GM23338 (cell line): ENCODE data around the gene PVALB. TPM values are rescaled to one million over a fixed set of nuclear protein-coding genes. Genes with fewer than 3 reads are reported as not detected.
A peak's percentile ranks its signal among the peaks of the same experiment; 100 is the strongest.

Experiments used
- ATAC-seq: fragments of 200-7000 bp; cut with Tn5 transposase; 3 replicates; pipeline ENCODE4 v1.9.1; 2020
- DNase-seq: peaks from one replicate; pipeline ENCODE4 v3.0.0-alpha.2; 2015; ENCODE audit warnings: low spot score
- H2AFZ ChIP-seq: fragments of 200-600 bp; sonication (generic); 2 replicates; pipeline ENCODE4 v1.8.0; 2016; ENCODE audit warnings: antibody characterized with exemption, mild to moderate bottlenecking, moderate library complexity
- H3F3A ChIP-seq: fragments of 200-600 bp; sonication (generic); replicated peaks from 2 replicates; pipeline ENCODE4 v1.8.0; 2017; ENCODE audit warnings: antibody characterized with exemption, mixed run types, low read depth
- H3K27ac ChIP-seq: fragments of 200-600 bp; sonication (generic); 2 replicates; pipeline ENCODE4 v1.6.1; 2016; ENCODE audit warnings: low read depth
- H3K27me3 ChIP-seq: fragments of 200-600 bp; sonication (generic); 2 replicates; pipeline ENCODE4 v1.8.0; 2016; ENCODE audit warnings: mild to moderate bottlenecking, mixed run types, moderate library complexity; ENCODE audit not compliant: insufficient read depth
- H3K36me3 ChIP-seq: fragments of 200-600 bp; sonication (generic); 2 replicates; pipeline ENCODE4 v1.8.0; 2016; ENCODE audit warnings: mild to moderate bottlenecking; ENCODE audit not compliant: insufficient read depth
- H3K4me1 ChIP-seq: fragments of 200-600 bp; sonication (generic); 2 replicates; pipeline ENCODE4 v1.8.0; 2016; ENCODE audit warnings: mild to moderate bottlenecking, moderate library complexity; ENCODE audit not compliant: insufficient read depth
- H3K4me2 ChIP-seq: fragments of 200-600 bp; sonication (generic); 2 replicates; pipeline ENCODE4 v1.7.1; 2017; ENCODE audit warnings: mixed run types
- H3K4me3 ChIP-seq: fragments of 200-600 bp; sonication (generic); 2 replicates; pipeline ENCODE4 v1.6.1; 2016; ENCODE audit warnings: mixed run types
- H3K79me2 ChIP-seq: fragments of 200-600 bp; sonication (generic); replicated peaks from 2 replicates; pipeline ENCODE4 v1.8.0; 2017; ENCODE audit warnings: mild to moderate bottlenecking; ENCODE audit not compliant: insufficient read depth
- H3K9me2 ChIP-seq: fragments of 200-600 bp; sonication (generic); 2 replicates; pipeline ENCODE4 v1.8.0; 2017; ENCODE audit not compliant: insufficient read depth
- H4K20me1 ChIP-seq: fragments of 200-600 bp; sonication (generic); replicated peaks from 2 replicates; pipeline ENCODE4 v1.8.0; 2017; ENCODE audit warnings: mild to moderate bottlenecking; ENCODE audit not compliant: insufficient read depth
- H3K27ac Mint-ChIP-seq: 2 replicates; pipeline ENCODE4 v1.8.0; 2020; ENCODE audit warnings: inconsistent platforms, mild to moderate bottlenecking, moderate library complexity, mixed read lengths
- H3K27me3 Mint-ChIP-seq: 3 replicates; pipeline ENCODE4 v1.8.0; 2022; ENCODE audit warnings: low read depth, mild to moderate bottlenecking, moderate library complexity, mixed read lengths, inconsistent platforms; ENCODE audit not compliant: insufficient read depth, poor library complexity
- H3K36me3 Mint-ChIP-seq: 3 replicates; pipeline ENCODE4 v1.8.0; 2021; ENCODE audit warnings: low read depth, mild to moderate bottlenecking, inconsistent platforms, moderate library complexity, mixed read lengths
- H3K4me1 Mint-ChIP-seq: 3 replicates; pipeline ENCODE4 v1.8.0; 2020; ENCODE audit warnings: mild to moderate bottlenecking, inconsistent platforms, mixed read lengths
- H3K4me3 Mint-ChIP-seq: 3 replicates; pipeline ENCODE4 v1.8.0; 2021; ENCODE audit warnings: moderate library complexity, mild to moderate bottlenecking, inconsistent platforms, mixed read lengths
- H3K9me3 Mint-ChIP-seq: 3 replicates; pipeline ENCODE4 v1.8.0; 2020; ENCODE audit warnings: moderate library complexity, mild to moderate bottlenecking, inconsistent platforms, mixed read lengths
- CREB1 ChIP-seq: fragments of 250-450 bp; sonication (Bioruptor Pico); IDR thresholded peaks from 2 replicates; pipeline ENCODE4 v1.5.0; 2020; ENCODE audit warnings: low read depth, mild to moderate bottlenecking, moderate library complexity
- CTCF ChIP-seq, 2 experiments: fragments of 200-600 bp in 1 of 2; sonication (generic) in 1 of 2; conservative IDR thresholded peaks; 2 replicates each; pipeline versions ENCODE4 v1.5.1 to v1.6.1; 2016 to 2017; ENCODE audit warnings: antibody characterized with exemption in 2 of 2, low read depth in 2 of 2, mild to moderate bottlenecking in 2 of 2, moderate library complexity in 1 of 2
- ETS1 ChIP-seq: IDR thresholded peaks from 2 replicates; pipeline ENCODE4 v1.6.1; 2016; ENCODE audit warnings: antibody characterized with exemption
- EZH2 ChIP-seq: fragments of 200-600 bp; sonication (generic); IDR thresholded peaks from one replicate; pipeline ENCODE4 v1.8.0; 2017; ENCODE audit warnings: antibody characterized with exemption, mild to moderate bottlenecking, low read depth; ENCODE audit not compliant: unreplicated experiment
- EZH2phosphoT487 ChIP-seq: fragments of 200-600 bp; sonication (generic); IDR thresholded peaks from one replicate; pipeline ENCODE4 v1.8.1; 2018; ENCODE audit warnings: antibody characterized with exemption; ENCODE audit not compliant: unreplicated experiment
- JUNB ChIP-seq: IDR thresholded peaks from one replicate; pipeline ENCODE4 v1.6.1; 2016; ENCODE audit warnings: antibody characterized with exemption; ENCODE audit not compliant: unreplicated experiment
- NANOG ChIP-seq: IDR thresholded peaks from 2 replicates; pipeline ENCODE4 v1.6.1; 2016; ENCODE audit warnings: antibody characterized with exemption, borderline replicate concordance
- POLR2AphosphoS5 ChIP-seq: IDR thresholded peaks from 2 replicates; pipeline ENCODE4 v1.6.1; 2016; ENCODE audit warnings: antibody characterized with exemption, low read depth
- REST ChIP-seq: IDR thresholded peaks from one replicate; pipeline ENCODE4 v1.6.1; 2018; ENCODE audit warnings: antibody characterized with exemption; ENCODE audit not compliant: unreplicated experiment
- STAT1 ChIP-seq: IDR thresholded peaks from one replicate; pipeline ENCODE4 v1.6.1; 2016; ENCODE audit warnings: antibody characterized with exemption; ENCODE audit not compliant: unreplicated experiment
- ZNF331 ChIP-seq: fragments of 250-450 bp; sonication (Bioruptor Pico); IDR thresholded peaks from 2 replicates; pipeline ENCODE4 v1.5.0; 2020; ENCODE audit warnings: low read depth, mild to moderate bottlenecking, moderate library complexity
- polyA plus RNA-seq: library from polyadenylated mRNA; unstranded; fragments of >200 nt; fragmentation: Nextera tagmentation; extraction: Ambion mirVana; gene quantifications from 2 replicates; pipeline ENCODE4 v1.2.1, GENCODE V29; 2016
- total RNA-seq: library from RNA; depleted of rRNA; stranded (reverse); fragments of >200 nt; shearing (Covaris generic); gene quantifications from 2 replicates; pipeline ENCODE4 v1.2.3, GENCODE V29; 2014

Gene PVALB
- total and polyA plus RNA-seq, 2 experiments from 2014 or later = 7.9 TPM; not detected in 1

GRCh38 chr22:36860017-36860416 is 43.2 kb upstream of the PVALB start:
- Histone ChIP-seq H4K20me1 (no peaks in the 10 kb centered on the region), H3K4me2 (no peak overlapping the region), H3K9me2 (no peaks in the 10 kb centered on the region), H3K79me2 (no peaks in the 10 kb centered on the region), H3K27ac (no peak overlapping the region), H2AFZ (no peak overlapping the region), H3K4me1 (no peaks in the 10 kb centered on the region), H3F3A (0 out of 2 replicates have a peak, but pooled peaks cover 6% of the 10 kb centered on the region), H3K4me3 (no peak overlapping the region), H3K36me3 (no peaks in the 10 kb centered on the region), H3K27me3 (peaks cover 17% of the 10 kb centered on the region)
- H3K4me3 Mint-ChIP-seq = no peak overlapping the region
- peaks cover 5% of the 10 kb centered on the region; the same call in 2 of the 3 replicates for H3K4me1 Mint-ChIP-seq
- DNase-seq (no peak), ATAC-seq (no peak)
- H3K36me3 Mint-ChIP-seq = no peaks in the 10 kb centered on the region
- peaks cover 4% of the 10 kb centered on the region; the same call in 1 of the 3 replicates for H3K9me3 Mint-ChIP-seq
- no peak overlapping the region for H3K27ac Mint-ChIP-seq
- TF ChIP-seq CREB1 (CRISPR knock-in tag) (no peak), CTCF (conservative IDR thresholded peaks at IDR 0.05; ENCODE audit: low read depth in 2 of 2) (peak in 1 of 2 experiments; percentile 16; a peak in 1 of 4 replicates)
- H3K27me3 Mint-ChIP-seq = peaks cover 19% of the 10 kb centered on the region

- H3K4me3 Mint-ChIP-seq = no peak overlapping the region
- H3K27me3 Mint-ChIP-seq = peaks cover 19% of the 10 kb centered on the region
- H3K4me1 ChIP-seq = no peaks in the 10 kb centered on the region
- no peak for ATAC-seq
- H3K27ac Mint-ChIP-seq = no peak overlapping the region
- H2AFZ ChIP-seq = no peak overlapping the region
- H4K20me1 ChIP-seq = no peaks in the 10 kb centered on the region
- no peak overlapping the region for H3K27ac ChIP-seq
- H3K4me1 Mint-ChIP-seq = peaks cover 5% of the 10 kb centered on the region; the same call in 2 of the 3 replicates
- no peak overlapping the region for H3K4me2 ChIP-seq
- no peak for DNase-seq
- H3K9me2 ChIP-seq = no peaks in the 10 kb centered on the region
- no peak overlapping the region for H3K4me3 ChIP-seq
- H3K79me2 ChIP-seq = no peaks in the 10 kb centered on the region
- no peaks in the 10 kb centered on the region; the same call in 2 of the 3 replicates for H3K9me3 Mint-ChIP-seq
- no peaks in the 10 kb centered on the region for H3K36me3 Mint-ChIP-seq
- no peaks in the 10 kb centered on the region for H3K36me3 ChIP-seq
- peaks cover 17% of the 10 kb centered on the region for H3K27me3 ChIP-seq
- 0 out of 2 replicates have a peak, but pooled peaks cover 6% of the 10 kb centered on the region for H3F3A ChIP-seq
- no peak for TF ChIP-seq EZH2phosphoT487
- TF ChIP-seq NANOG = no peak
- TF ChIP-seq REST = no peak
- no peak for TF ChIP-seq CTCF (conservative IDR thresholded peaks at IDR 0.05; ENCODE audit: low read depth in 2 of 2)
- TF ChIP-seq EZH2 = no peak
- no peak for TF ChIP-seq ZNF331 (CRISPR knock-in tag)
- no peak for TF ChIP-seq POLR2AphosphoS5
- no peak for TF ChIP-seq JUNB
- TF ChIP-seq CREB1 (CRISPR knock-in tag) = no peak
- TF ChIP-seq STAT1 = no peak
- no peak for TF ChIP-seq ETS1
Observed at GRCh38 chr22:36858966-36859365, 42.1 kb upstream of the PVALB start.
